Measurements from ENCODE around the gene CFAP45. TPM values are rescaled to one million over a fixed set of nuclear protein-coding genes. Genes with fewer than 3 reads are reported as not detected.
"Not testable (repeated sequence)": the region's sequence is repeated elsewhere in the genome, so short reads cannot be mapped to it uniquely, and the experiment has no call there.

The CFAP45 gene
- total RNA-seq, 4 donors from 2014 or later: 0.17 to 0.32 TPM; not detected in 2

GRCh38 chr1:159913451-159914192 is 13.7 kb upstream of the CFAP45 start:
- Histone ChIP-seq H3K4me3 (no peak overlapping the region), H3K9me3 (no peaks in the 10 kb centered on the region), H3K27me3 (no peaks in the 10 kb centered on the region), H3K36me3 (peaks cover 10 to 25% (median 20%) of the 10 kb centered on the region in 4 donors), H3K4me1 (peaks cover 46 to 63% (median 57%) of the 10 kb centered on the region in 4 donors), H3K27ac (replicated peaks in 1 of 4) (peak overlapping the region in 1 of 4 donors; percentile 27)
- intact Hi-C loops (cut with DNase I): no loop called here
- DNase-seq (ENCODE audit: extremely low spot score): no peak
- 77% methylated on average over 5 of the region's 5 CpGs for WGBS
- TF ChIP-seq POLR2A (IDR thresholded peaks at IDR 0.05; ENCODE audit: low read depth) (no peak), EP300 (IDR thresholded peaks at IDR 0.05) (no peak), POLR2AphosphoS5 (IDR thresholded peaks at IDR 0.05) (no peak)
- TF ChIP-seq, protein P1, sequence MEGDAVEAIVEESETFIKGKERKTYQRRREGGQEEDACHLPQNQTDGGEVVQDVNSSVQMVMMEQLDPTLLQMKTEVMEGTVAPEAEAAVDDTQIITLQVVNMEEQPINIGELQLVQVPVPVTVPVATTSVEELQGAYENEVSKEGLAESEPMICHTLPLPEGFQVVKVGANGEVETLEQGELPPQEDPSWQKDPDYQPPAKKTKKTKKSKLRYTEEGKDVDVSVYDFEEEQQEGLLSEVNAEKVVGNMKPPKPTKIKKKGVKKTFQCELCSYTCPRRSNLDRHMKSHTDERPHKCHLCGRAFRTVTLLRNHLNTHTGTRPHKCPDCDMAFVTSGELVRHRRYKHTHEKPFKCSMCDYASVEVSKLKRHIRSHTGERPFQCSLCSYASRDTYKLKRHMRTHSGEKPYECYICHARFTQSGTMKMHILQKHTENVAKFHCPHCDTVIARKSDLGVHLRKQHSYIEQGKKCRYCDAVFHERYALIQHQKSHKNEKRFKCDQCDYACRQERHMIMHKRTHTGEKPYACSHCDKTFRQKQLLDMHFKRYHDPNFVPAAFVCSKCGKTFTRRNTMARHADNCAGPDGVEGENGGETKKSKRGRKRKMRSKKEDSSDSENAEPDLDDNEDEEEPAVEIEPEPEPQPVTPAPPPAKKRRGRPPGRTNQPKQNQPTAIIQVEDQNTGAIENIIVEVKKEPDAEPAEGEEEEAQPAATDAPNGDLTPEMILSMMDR (IDR thresholded peaks at IDR 0.05): no peak

DNA sequence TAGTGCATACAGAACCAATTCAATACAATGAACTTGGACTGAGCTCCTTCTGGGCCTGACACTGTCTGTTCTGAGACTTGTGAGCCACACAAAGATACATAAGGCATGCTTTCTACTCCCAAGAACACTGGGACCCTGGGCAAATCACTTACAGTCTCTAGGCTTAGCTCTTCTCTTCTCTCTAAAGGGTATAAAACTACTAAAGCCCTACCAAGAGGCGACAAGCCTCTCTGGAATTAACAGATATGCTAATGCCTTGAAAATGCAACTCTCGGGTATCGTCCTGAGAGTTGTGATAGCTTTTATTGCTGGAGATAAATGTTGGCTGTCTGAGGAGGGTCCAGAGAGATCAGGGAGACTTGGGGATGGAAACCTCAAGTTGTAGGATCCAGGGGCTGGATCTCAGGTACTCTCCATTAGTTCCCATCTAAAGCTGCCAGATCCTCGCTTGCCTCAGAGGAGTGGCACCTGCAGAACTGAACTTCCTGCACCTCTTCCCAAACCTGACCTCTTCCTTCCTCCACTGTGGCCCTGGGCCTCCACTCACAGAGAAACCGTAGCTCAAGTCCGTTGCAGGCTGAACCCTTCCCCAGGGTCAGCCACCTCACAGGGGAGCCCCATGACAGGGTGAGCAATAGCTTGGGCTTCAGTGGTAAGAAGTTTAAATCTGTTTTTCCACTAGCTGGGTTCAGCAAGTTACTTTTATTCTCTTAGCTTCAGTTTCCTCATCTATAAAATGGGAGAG is 11.5 kb upstream of the CFAP45 start:
- peaks cover 28 to 44% (median 40%) of the 10 kb centered on the region in 4 donors for H3K4me1 ChIP-seq
- H3K27ac ChIP-seq (replicated peaks in 1 of 4): peak overlapping the region in 3 of 4 donors; percentile 10 to 41 (median 23)
- TF ChIP-seq POLR2AphosphoS5 (IDR thresholded peaks at IDR 0.05) (no peak), POLR2A (IDR thresholded peaks at IDR 0.05; ENCODE audit: low read depth) (no peak), EP300 (IDR thresholded peaks at IDR 0.05) (no peak)
- TF ChIP-seq, protein P1 (IDR thresholded peaks at IDR 0.05): no peak
- WGBS: 63% methylated on average over 6 of the region's 6 CpGs
- H3K9me3 ChIP-seq: no peaks in the 10 kb centered on the region
- H3K4me3 ChIP-seq: no peak overlapping the region
- no peaks in the 10 kb centered on the region for H3K27me3 ChIP-seq
- DNase-seq (ENCODE audit: extremely low spot score): no peak
- peaks cover 0 to 9% (median 2%) of the 10 kb centered on the region in 4 donors for H3K36me3 ChIP-seq
- intact Hi-C loops (cut with DNase I): no loop called here

- whole genome bisulfite sequencing: 75% methylated on average over 8 of the region's 9 CpGs
- TF ChIP-seq POLR2AphosphoS5 (IDR thresholded peaks at IDR 0.05): no peak
- TF ChIP-seq, protein P1 (IDR thresholded peaks at IDR 0.05): no peak
- no peak for TF ChIP-seq EP300 (IDR thresholded peaks at IDR 0.05)
- no peak for TF ChIP-seq POLR2A (IDR thresholded peaks at IDR 0.05; ENCODE audit: low read depth)
- Histone ChIP-seq H3K36me3 (no peaks in the 10 kb centered on the region), H3K4me1 (peaks cover 18 to 31% (median 25%) of the 10 kb centered on the region in 4 donors), H3K9me3 (no peaks in the 10 kb centered on the region), H3K4me3 (no peak overlapping the region), H3K27ac (replicated peaks in 1 of 4) (no peak overlapping the region), H3K27me3 (no peaks in the 10 kb centered on the region)
- intact Hi-C loops (cut with DNase I): no loop called here
- no peak for DNase-seq (ENCODE audit: extremely low spot score)
These were observed 8.3 kb upstream of the CFAP45 start for GRCh38 chr1:159908031-159908940.

- H3K4me1 ChIP-seq: peaks cover 12 to 21% (median 18%) of the 10 kb centered on the region in 4 donors
- H3K9me3 ChIP-seq: no peaks in the 10 kb centered on the region
- TF ChIP-seq POLR2A (IDR thresholded peaks at IDR 0.05; ENCODE audit: low read depth): no peak
- TF ChIP-seq, protein P1 (IDR thresholded peaks at IDR 0.05): no peak
- TF ChIP-seq EP300 (IDR thresholded peaks at IDR 0.05): no peak
- no peak for TF ChIP-seq POLR2AphosphoS5 (IDR thresholded peaks at IDR 0.05)
- H3K4me3 ChIP-seq: no peak overlapping the region
- H3K27ac ChIP-seq (replicated peaks in 1 of 4): no peak overlapping the region
- DNase-seq (ENCODE audit: extremely low spot score): no peak
- intact Hi-C loops (cut with DNase I): no loop called here
- H3K36me3 ChIP-seq: no peaks in the 10 kb centered on the region
- no peaks in the 10 kb centered on the region for H3K27me3 ChIP-seq
- WGBS: 85% methylated on average over 1 of the region's 1 CpG
These were observed 7.0 kb upstream of the CFAP45 start for GRCh38 chr1:159906960-159907359.

GRCh38 chr1:159904036-159904435 is 4.1 kb upstream of the CFAP45 start:
- intact Hi-C loops (cut with DNase I); DNase-seq (ENCODE audit: extremely low spot score); H3K36me3 ChIP-seq; H3K4me3 ChIP-seq; H3K27me3 ChIP-seq; H3K9me3 ChIP-seq; H3K27ac ChIP-seq (replicated peaks in 1 of 4): not testable (repeated sequence)
- 65% methylated on average over 3 of the region's 3 CpGs for WGBS
- peaks cover 11 to 17% (median 12%) of the 10 kb centered on the region in 4 donors for H3K4me1 ChIP-seq
